Measurements from ENCODE around the gene C4orf17. TPM values are rescaled to one million over a fixed set of nuclear protein-coding genes. Genes with fewer than 3 reads are reported as not detected.

The C4orf17 gene
- total RNA-seq (2022; extraction: Qiagen RNA extraction; ENCODE audit: low read depth), result not detected in 5 replicates

DNA sequence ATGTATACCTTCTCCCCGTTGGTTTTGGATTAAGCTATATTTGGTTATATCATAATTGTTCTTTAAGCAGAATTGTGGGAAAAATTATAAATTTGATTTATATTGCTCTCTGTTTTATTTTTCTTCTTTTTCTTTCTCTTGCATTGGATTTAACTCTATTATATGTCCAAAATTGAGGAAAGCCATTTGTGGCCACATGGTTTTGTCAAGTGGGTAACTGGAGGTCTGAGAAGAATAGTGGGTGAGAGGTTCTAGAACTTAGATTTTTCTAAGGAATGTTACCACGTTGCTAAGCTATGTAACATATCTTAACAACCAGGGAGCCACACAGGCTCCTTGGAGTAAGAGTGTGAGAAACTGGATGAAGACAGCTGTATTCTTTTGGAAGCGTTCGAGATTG, at the start of gene C4orf17:
Gene C4orf17 (plus strand): TSS at position 301 of the 400 bp plus-strand sequence. CDS start 2,061 bp downstream, outside the sequence.

DNA sequence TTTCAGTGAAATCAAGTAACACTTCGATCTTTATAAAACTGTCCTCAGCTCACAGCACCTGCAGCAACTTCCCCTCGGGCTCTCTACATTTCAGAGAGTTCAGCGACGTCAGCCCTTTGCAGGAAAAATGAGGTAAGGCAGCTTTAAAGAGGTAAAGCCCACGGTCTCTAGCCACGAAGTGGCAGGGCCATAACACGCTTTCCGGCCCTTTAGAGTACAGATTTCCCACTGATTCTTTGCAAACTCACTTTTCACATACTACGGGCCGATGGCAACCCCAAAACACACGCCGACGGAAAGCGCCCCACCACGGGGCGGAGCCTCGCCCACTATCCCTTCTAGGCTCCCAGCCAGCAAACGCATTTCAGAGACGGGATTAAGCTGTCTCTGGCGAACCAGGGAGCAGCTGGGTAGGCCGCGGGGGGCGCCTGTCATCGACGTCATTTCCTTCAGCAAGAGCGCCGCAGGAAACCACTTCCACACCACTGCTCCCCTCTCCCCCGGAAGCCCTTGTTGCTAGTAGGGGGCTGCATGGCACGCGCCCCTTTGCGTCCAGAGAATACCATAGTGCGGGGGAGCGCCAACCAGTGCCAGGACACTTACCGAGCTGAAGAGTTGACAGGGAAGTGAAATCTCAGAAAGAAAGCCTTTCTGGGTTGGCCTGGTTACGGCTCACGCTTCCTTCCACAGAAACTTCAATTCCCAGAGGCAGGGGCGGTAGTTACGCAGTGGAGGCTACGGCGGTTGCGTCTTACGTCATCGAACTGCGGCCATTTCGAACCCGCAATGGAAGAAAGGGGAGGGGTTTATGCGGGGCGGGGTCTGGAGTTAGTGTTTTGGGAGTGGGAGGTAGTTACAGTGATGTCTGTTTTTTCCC, 52.7 kb downstream of the C4orf17 start, which contains the start of gene TRMT10A:
Gene TRMT10A (minus strand): TSS at position 730 of the 877 bp plus-strand sequence. CDS start 4,701 bp downstream, outside the sequence.

DNA sequence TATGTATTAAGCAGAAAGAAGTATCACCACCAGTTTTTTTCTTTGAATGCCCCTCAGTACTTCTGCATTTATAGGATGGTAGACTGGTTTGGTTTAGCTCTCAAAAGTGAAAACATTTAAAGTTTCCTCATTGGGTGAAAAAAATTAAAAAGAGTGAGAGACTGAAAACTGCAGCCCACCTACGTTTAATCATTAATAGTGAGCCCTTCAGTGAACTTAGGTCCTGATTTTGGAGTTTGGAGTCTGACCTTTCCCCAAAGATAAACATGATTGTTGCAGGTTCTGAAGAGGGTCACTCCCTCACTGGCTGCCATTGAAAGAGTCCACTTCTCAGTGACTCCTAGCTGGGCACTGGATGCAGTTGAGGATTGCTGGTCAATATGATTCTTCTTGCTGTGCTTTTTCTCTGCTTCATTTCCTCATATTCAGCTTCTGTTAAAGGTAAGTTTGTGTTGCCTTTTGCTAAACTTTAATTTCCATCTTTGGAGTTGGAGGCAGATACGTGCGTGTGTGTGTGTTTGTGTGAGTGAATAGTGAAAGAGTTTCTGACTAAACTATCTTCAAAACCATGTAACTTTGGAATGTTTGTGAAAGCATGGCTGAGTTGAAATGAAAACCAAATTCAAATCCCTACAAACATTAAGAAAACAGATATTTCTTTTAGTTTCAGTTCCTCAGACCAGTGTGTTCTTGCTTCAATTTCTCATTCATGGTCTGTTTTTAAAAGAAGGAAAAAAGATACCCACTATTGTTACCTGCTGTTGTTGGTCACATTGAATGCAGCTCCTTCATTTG, 63.9 kb downstream of the C4orf17 start, which contains the start of gene MTTP:
Gene MTTP (plus strand): TSS at position 295 of the 795 bp plus-strand sequence. CDS start 86 bp downstream, at position 381.

Other genes with a start within 250 kb of the C4orf17 start
- not detected in 5 replicates for gene ADH1A, start 220.0 kb upstream of the C4orf17 start, total RNA-seq (2022; extraction: Qiagen RNA extraction; ENCODE audit: low read depth)
- gene ADH1B, start 189.6 kb upstream of the C4orf17 start, total RNA-seq (2022; extraction: Qiagen RNA extraction; ENCODE audit: low read depth), result not detected in 5 replicates
- not detected in 5 replicates for gene ADH1C, start 158.3 kb upstream of the C4orf17 start, total RNA-seq (2022; extraction: Qiagen RNA extraction; ENCODE audit: low read depth)
- not detected in 5 replicates for gene ADH7, start 75.7 kb upstream of the C4orf17 start, total RNA-seq (2022; extraction: Qiagen RNA extraction; ENCODE audit: low read depth)
- gene TRMT10A, start 53.0 kb downstream of the C4orf17 start, total RNA-seq (2022; extraction: Qiagen RNA extraction; ENCODE audit: low read depth), result 3.8 to 5.2 TPM (median 4.3 TPM) in 5 replicates
- not detected in 5 replicates for gene MTTP, start 63.8 kb downstream of the C4orf17 start, total RNA-seq (2022; extraction: Qiagen RNA extraction; ENCODE audit: low read depth)
- gene C4orf54, start 146.8 kb downstream of the C4orf17 start, total RNA-seq (2022; extraction: Qiagen RNA extraction; ENCODE audit: low read depth), result not detected in 5 replicates